WTC11 (cell line): ENCODE measurements around the gene SEMA6B. TPM values are rescaled to one million over a fixed set of nuclear protein-coding genes. Genes with fewer than 3 reads are reported as not detected.
"Not testable (repeated sequence)": the region's sequence is repeated elsewhere in the genome, so short reads cannot be mapped to it uniquely, and the experiment has no call there.

ENCODE experiments used
- ATAC-seq: fragments of 200-7000 bp; cut with Tn5 transposase; 2 replicates; pipeline ENCODE4 v1.10.0; 2021; ENCODE audit warnings: mild to moderate bottlenecking, moderate library complexity
- CTCF ChIA-PET: fragments of 300-600 bp; sonication (Branson Sonifier 250); formaldehyde crosslinking; loops from one replicate; lab custom pipeline; 2021; ENCODE audit warnings: antibody characterized with exemption; lab: Charles Lee
- POLR2A ChIA-PET: fragments of 350-600 bp; sonication (Branson Sonifier 250); formaldehyde crosslinking; loops from one replicate; lab custom pipeline; 2021; ENCODE audit warnings: antibody characterized with exemption; lab: Charles Lee
- DNase-seq: peaks from one replicate; pipeline ENCODE4 v3.0.0; 2021; ENCODE audit warnings: low spot score
- H3K27ac Mint-ChIP-seq: 2 replicates; pipeline ENCODE4 v1.8.0; 2021; ENCODE audit warnings: mixed read lengths
- H3K27me3 Mint-ChIP-seq: 2 replicates; pipeline ENCODE4 v1.8.0; 2021; ENCODE audit warnings: low read depth, mild to moderate bottlenecking, moderate library complexity, mixed read lengths
- H3K36me3 Mint-ChIP-seq: 2 replicates; pipeline ENCODE4 v1.8.0; 2021; ENCODE audit warnings: mixed read lengths
- H3K4me1 Mint-ChIP-seq: 2 replicates; pipeline ENCODE4 v1.8.0; 2022; ENCODE audit warnings: mixed read lengths
- H3K4me3 Mint-ChIP-seq: 2 replicates; pipeline ENCODE4 v1.8.0; 2021; ENCODE audit warnings: mild to moderate bottlenecking, moderate library complexity, mixed read lengths
- H3K9me3 Mint-ChIP-seq: 2 replicates; pipeline ENCODE4 v1.8.0; 2021; ENCODE audit warnings: mixed read lengths
- ATF1 ChIP-seq: sonication (generic); formaldehyde crosslinking; IDR thresholded peaks from 2 replicates; pipeline ENCODE4 v1.8.1; 2023; ENCODE audit warnings: mild to moderate bottlenecking, moderate library complexity, missing genetic modification reagents
- CBFB ChIP-seq: sonication (generic); formaldehyde crosslinking; IDR thresholded peaks from 2 replicates; pipeline ENCODE4 v1.8.1; 2022; ENCODE audit warnings: mild to moderate bottlenecking, low read depth, missing genetic modification reagents
- CREM ChIP-seq: sonication (generic); formaldehyde crosslinking; IDR thresholded peaks from 2 replicates; pipeline ENCODE4 v1.8.1; 2022; ENCODE audit warnings: mild to moderate bottlenecking, missing genetic modification reagents, moderate library complexity
- GABPB1 ChIP-seq: sonication (generic); formaldehyde crosslinking; IDR thresholded peaks from 2 replicates; pipeline ENCODE4 v1.8.1; 2023; ENCODE audit warnings: mild to moderate bottlenecking, missing genetic modification reagents
- HMGA2 ChIP-seq: fragments of 250-450 bp; sonication (Bioruptor Pico); IDR thresholded peaks from 2 replicates; pipeline ENCODE4 v1.4.0; 2021; ENCODE audit warnings: mild to moderate bottlenecking, moderate library complexity
- NFE2L1 ChIP-seq: sonication (generic); formaldehyde crosslinking; IDR thresholded peaks from 2 replicates; pipeline ENCODE4 v1.8.1; 2023; ENCODE audit warnings: missing genetic modification reagents
- NFYB ChIP-seq: sonication (generic); formaldehyde crosslinking; conservative IDR thresholded peaks from 2 replicates; pipeline ENCODE4 v1.8.0; 2022; ENCODE audit warnings: low read depth, missing genetic modification reagents
- RELA ChIP-seq: sonication (generic); formaldehyde crosslinking; IDR thresholded peaks from 2 replicates; pipeline ENCODE4 v1.8.1; 2022; ENCODE audit warnings: missing genetic modification reagents, mild to moderate bottlenecking, borderline replicate concordance
- RORB ChIP-seq: fragments of 250-450 bp; sonication (Bioruptor Pico); IDR thresholded peaks from 2 replicates; pipeline ENCODE4 v1.9.0; 2021; ENCODE audit warnings: mild to moderate bottlenecking
- SOX15 ChIP-seq: fragments of 250-450 bp; sonication (Bioruptor Pico); IDR thresholded peaks from 2 replicates; pipeline ENCODE4 v1.9.0; 2021; ENCODE audit warnings: mild to moderate bottlenecking
- SP1 ChIP-seq: sonication (generic); formaldehyde crosslinking; conservative IDR thresholded peaks from 2 replicates; pipeline ENCODE4 v1.8.1; 2022; ENCODE audit warnings: missing genetic modification reagents
- TCF7 ChIP-seq: sonication (generic); formaldehyde crosslinking; IDR thresholded peaks from 2 replicates; pipeline ENCODE4 v1.8.0; 2022; ENCODE audit warnings: mild to moderate bottlenecking, low read depth, missing genetic modification reagents, moderate library complexity
- ZNF121 ChIP-seq: sonication (generic); formaldehyde crosslinking; IDR thresholded peaks from 2 replicates; pipeline ENCODE4 v1.8.0; 2023; ENCODE audit warnings: missing genetic modification reagents
- ZNF232 ChIP-seq: sonication (generic); formaldehyde crosslinking; IDR thresholded peaks from 2 replicates; pipeline ENCODE4 v1.8.0; 2022; ENCODE audit warnings: mild to moderate bottlenecking, missing genetic modification reagents
- ZNF416 ChIP-seq: fragments of 250-450 bp; sonication (Bioruptor Pico); IDR thresholded peaks from 2 replicates; pipeline ENCODE4 v1.9.0; 2021; ENCODE audit warnings: mild to moderate bottlenecking, inconsistent platforms
- ZNF671 ChIP-seq: fragments of 250-450 bp; sonication (Bioruptor Pico); IDR thresholded peaks from 2 replicates; pipeline ENCODE4 v1.8.0; 2021; ENCODE audit warnings: mild to moderate bottlenecking
- total RNA-seq: library from RNA; stranded (reverse); gene quantifications from 3 replicates; pipeline ENCODE4 v1.2.3, GENCODE V29; 2021
- TF ChIP-seq, protein P1 (sequence below): sonication (generic); formaldehyde crosslinking; IDR thresholded peaks from 2 replicates; pipeline ENCODE4 v1.8.0; 2022; ENCODE audit warnings: mild to moderate bottlenecking, missing genetic modification reagents
- TF ChIP-seq, protein P2 (sequence below): fragments of 250-450 bp; sonication (Bioruptor Pico); IDR thresholded peaks from 2 replicates; pipeline ENCODE4 v1.9.0; 2021; ENCODE audit warnings: mild to moderate bottlenecking

SEMA6B gene
- total RNA-seq, 1 experiment from 2014 or later, result 45.1 TPM

DNA sequence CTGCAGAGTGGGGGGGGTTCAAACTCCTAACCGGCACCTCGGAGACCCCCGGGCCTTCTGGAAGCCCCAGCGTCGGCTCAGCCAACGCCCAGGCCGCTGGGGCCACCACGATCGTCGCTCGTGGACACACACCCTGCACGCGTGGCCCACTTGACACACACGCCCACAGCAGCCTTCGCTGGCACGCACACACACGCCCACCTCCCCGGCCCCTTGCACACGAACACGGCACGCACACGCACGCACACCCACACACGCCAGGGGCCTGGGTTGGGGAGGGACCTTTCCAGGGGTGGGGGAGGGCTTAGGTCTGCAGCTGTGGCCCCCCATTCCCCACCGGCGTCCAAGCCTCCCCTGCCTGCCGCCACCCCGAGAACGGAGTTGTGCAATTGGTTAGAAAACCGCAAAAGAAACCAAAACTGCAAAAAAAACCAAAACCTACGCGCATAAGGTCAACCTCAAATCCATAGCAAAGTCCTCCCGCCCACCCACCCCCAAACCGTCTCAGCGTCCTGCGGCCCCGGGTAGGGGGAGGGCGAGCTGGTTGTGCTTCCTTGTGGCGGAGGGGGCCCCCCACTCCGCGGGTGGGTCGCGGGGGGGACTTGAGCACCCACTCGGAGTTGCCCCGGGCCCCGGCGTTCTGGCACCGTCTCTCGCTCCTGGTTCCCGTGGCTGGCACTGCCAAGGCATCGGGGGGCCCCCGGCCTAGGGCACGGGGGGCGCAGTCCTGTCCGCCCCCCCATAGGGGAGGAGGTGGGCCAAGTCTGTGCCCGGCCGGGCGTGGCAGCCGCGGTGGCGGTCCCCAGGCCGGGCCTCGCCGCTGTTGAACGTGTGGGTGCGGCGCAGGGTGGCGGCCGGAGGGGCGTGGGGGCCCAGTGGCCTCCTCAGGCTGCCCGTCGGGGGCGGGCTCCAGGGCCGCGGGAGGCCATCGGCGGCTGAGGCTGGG, 16.3 kb downstream of the SEMA6B start:
- Mint-ChIP-seq H3K27ac (no peak overlapping the region), H3K4me1 (peaks cover 4% of the 10 kb centered on the region; the same call in 1 of the 2 replicates), H3K4me3 (no peak overlapping the region), H3K27me3 (peaks cover 14% of the 10 kb centered on the region), H3K9me3 (peaks cover 4% of the 10 kb centered on the region), H3K36me3 (peaks cover 3% of the 10 kb centered on the region; the same call in 1 of the 2 replicates)
- CTCF ChIA-PET, result no interaction called here
- no peak for ATAC-seq
- TF ChIP-seq ZNF232 (CRISPR knock-in tag) (no peak), ZNF416 (CRISPR knock-in tag) (no peak), HMGA2 (CRISPR knock-in tag) (no peak), CREM (no peak), ATF1 (CRISPR knock-in tag) (no peak), ZNF121 (CRISPR knock-in tag) (no peak), SOX15 (CRISPR knock-in tag) (no peak), GABPB1 (CRISPR knock-in tag) (no peak)
- TF ChIP-seq, protein P1, sequence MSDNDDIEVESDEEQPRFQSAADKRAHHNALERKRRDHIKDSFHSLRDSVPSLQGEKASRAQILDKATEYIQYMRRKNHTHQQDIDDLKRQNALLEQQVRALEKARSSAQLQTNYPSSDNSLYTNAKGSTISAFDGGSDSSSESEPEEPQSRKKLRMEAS, result no peak
- DNase-seq, result no peak
- POLR2A ChIA-PET, result no interaction called here

DNA sequence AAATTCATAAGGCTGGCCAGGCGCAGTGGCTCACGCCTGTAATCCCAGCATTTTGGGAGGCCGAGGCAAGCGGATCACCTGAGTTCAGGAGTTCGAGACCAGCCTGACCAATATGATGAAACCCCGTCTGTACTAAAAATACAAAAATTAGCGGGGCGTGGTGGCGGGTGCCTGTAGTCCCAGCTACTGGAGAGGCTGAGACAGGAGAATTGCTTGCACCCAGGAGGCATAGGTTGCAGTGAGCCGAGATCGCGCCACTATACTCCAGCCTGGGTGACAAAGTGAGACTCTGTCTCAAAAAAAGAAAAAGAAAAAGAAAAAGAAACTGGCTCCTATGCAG, 17.7 kb downstream of the SEMA6B start:
- H3K27ac Mint-ChIP-seq, DNase-seq, H3K9me3 Mint-ChIP-seq, POLR2A ChIA-PET, H3K36me3 Mint-ChIP-seq, ATAC-seq, H3K4me3 Mint-ChIP-seq, H3K4me1 Mint-ChIP-seq: not testable (repeated sequence)
- CTCF ChIA-PET, result interaction anchor here (0.7 to 11.1 kb wide), 4 partner anchors 17 to 135 kb away, joined by 4 to 285 read pairs (median 6); no protein-coding TSS in a partner anchor
- H3K27me3 Mint-ChIP-seq, result peaks cover 25% of the 10 kb centered on the region

DNA sequence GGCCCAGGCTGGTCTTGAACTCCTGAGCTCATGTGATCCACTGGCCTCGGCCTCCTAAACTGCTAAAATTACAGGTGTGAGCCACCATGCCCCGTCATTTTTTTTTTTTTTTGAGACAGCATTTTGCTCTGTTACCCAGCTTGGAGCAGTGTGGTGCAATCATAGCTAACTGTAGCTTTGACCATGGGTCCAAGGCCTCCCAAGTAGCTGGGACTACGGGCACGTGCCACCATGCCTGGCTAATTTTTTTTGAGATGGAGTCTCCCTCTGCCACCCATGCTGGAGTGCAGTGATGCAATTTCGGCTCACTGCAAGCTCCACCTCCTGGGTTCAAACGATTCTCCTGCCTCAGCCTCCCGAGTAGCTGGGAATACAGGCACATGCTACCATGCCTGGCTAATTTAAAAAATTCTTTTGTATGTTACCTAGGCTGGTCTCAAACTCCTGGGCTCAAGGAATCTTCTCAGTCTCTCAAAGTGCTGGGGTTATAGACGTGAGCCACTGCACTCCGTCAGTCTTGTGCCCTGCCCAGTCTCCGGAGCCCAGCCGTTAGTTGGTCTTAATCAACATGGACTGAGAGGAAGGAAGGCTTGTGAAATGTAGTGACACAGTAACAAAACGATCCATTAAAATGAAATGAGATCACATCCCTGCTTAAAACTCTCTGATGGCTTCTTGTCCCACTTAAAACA, 18.2 kb downstream of the SEMA6B start:
- ChIA-PET POLR2A (no interaction called here), CTCF (interaction anchor here (0.6 to 11.1 kb wide), 8 partner anchors 17 to 354 kb away, joined by 3 to 285 read pairs (median 4); no protein-coding TSS in a partner anchor)
- Mint-ChIP-seq H3K27ac (no peak overlapping the region), H3K4me1 (peaks cover 4% of the 10 kb centered on the region; the same call in 1 of the 2 replicates), H3K27me3 (peaks cover 25% of the 10 kb centered on the region), H3K9me3 (peaks cover 4% of the 10 kb centered on the region), H3K4me3 (no peak overlapping the region), H3K36me3 (peaks cover 3% of the 10 kb centered on the region; the same call in 1 of the 2 replicates)
- DNase-seq (no peak), ATAC-seq (no peak)
- TF ChIP-seq NFYB (CRISPR knock-in tag) (no peak), RORB (CRISPR knock-in tag) (no peak), SP1 (CRISPR knock-in tag) (no peak), TCF7 (CRISPR knock-in tag) (no peak), HMGA2 (CRISPR knock-in tag) (no peak), CBFB (CRISPR knock-in tag) (no peak), RELA (CRISPR knock-in tag) (no peak), ZNF671 (no peak), SOX15 (CRISPR knock-in tag) (no peak), NFE2L1 (CRISPR knock-in tag) (no peak)
- TF ChIP-seq, protein P2, sequence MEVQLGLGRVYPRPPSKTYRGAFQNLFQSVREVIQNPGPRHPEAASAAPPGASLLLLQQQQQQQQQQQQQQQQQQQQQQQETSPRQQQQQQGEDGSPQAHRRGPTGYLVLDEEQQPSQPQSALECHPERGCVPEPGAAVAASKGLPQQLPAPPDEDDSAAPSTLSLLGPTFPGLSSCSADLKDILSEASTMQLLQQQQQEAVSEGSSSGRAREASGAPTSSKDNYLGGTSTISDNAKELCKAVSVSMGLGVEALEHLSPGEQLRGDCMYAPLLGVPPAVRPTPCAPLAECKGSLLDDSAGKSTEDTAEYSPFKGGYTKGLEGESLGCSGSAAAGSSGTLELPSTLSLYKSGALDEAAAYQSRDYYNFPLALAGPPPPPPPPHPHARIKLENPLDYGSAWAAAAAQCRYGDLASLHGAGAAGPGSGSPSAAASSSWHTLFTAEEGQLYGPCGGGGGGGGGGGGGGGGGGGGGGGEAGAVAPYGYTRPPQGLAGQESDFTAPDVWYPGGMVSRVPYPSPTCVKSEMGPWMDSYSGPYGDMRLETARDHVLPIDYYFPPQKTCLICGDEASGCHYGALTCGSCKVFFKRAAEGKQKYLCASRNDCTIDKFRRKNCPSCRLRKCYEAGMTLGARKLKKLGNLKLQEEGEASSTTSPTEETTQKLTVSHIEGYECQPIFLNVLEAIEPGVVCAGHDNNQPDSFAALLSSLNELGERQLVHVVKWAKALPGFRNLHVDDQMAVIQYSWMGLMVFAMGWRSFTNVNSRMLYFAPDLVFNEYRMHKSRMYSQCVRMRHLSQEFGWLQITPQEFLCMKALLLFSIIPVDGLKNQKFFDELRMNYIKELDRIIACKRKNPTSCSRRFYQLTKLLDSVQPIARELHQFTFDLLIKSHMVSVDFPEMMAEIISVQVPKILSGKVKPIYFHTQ (CRISPR knock-in tag), result no peak
